ENCODE measurements around the gene EPB41L5.
A peak's percentile ranks its signal among the peaks of the same experiment; 100 is the strongest.

DNA sequence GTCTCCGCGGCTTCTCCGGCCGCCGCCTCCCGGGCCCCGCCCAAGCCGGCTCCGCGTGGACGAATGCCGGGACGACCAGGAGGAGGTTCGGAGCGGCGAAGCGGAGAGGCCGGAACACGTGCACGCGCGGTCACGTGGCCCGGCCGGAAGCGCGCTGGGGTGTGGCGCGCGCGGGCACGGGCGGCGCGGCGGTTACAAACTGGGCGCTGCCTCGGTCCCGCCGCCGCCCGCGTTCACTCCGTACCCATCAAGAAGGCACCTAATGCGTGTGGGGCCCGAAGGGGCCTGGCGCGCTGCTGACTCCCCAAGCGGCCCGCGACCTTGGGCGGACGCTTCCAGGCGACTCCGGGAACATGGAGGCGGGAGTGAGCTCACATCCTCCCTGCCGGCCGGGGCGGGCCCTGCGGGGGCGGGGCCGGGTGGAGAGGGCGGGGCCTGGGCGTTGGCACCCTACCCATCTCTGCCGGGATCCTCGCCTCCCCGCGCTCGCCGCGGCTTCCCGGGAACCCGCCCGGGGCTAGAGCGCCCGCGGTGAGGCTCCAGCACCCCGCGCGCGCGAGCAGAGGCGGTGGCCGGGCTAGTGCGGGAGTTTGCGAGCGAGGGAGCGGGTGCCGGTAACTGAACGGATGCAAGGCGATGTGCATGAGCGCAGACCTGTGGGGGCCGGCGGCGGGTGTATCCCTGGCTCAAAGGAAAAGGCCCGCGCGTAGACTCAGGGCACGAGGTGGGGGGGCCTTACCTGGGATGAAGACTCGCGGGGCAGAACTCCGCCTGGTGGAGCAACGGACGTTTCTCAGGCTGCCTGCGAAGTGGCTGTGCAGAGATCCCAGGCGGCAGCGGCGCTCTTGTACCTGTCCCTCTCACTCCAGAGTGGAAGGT lies 210.4 kb downstream of the EPB41L5 start, which contains the start of gene TMEM185B:
- TF ChIP-seq POLR2A (IDR thresholded peaks at IDR 0.05) (no peak), CTCF (IDR thresholded peaks at IDR 0.05) (peak in 1 of 3 donors; percentile 24)

Measured in ovary (tissue), 3 donors.